ENCODE data around the gene MEG3.

The MEG3 gene

GRCh38 chr14:100893228-100893601, 67.3 kb downstream of the MEG3 start:
- Histone ChIP-seq H3K4me1 (ENCODE audit: insufficient read depth, low read length, poor library complexity, severe bottlenecking) (no peaks in the 10 kb centered on the region), H3F3A (ENCODE audit: low read depth) (no peaks in the 10 kb centered on the region), H3K9me2 (replicated peaks; ENCODE audit: low read depth, low read length) (no peaks in the 10 kb centered on the region), H3K4me2 (ENCODE audit: low read depth, low read length, poor library complexity, severe bottlenecking) (no peak overlapping the region), H4K20me1 (ENCODE audit: insufficient read depth, low read length, poor library complexity, severe bottlenecking) (no peaks in the 10 kb centered on the region), H3K79me2 (ENCODE audit: insufficient read depth, low read length) (no peaks in the 10 kb centered on the region), H2AFZ (ENCODE audit: low read length) (no peak overlapping the region), H3K9me3 (ENCODE audit: insufficient read depth, low read depth, low read length) (no peaks in the 10 kb centered on the region), H3K4me3 (ENCODE audit: low read length, poor library complexity, severe bottlenecking) (no peak overlapping the region), H3K9ac (ENCODE audit: low read depth, low read length, poor library complexity, severe bottlenecking) (no peak overlapping the region), H3K27me3 (ENCODE audit: insufficient read depth, low read length, poor library complexity, severe bottlenecking) (no peaks in the 10 kb centered on the region), H3K36me3 (ENCODE audit: insufficient read depth, low read length) (no peaks in the 10 kb centered on the region)
- TF ChIP-seq, protein P1, sequence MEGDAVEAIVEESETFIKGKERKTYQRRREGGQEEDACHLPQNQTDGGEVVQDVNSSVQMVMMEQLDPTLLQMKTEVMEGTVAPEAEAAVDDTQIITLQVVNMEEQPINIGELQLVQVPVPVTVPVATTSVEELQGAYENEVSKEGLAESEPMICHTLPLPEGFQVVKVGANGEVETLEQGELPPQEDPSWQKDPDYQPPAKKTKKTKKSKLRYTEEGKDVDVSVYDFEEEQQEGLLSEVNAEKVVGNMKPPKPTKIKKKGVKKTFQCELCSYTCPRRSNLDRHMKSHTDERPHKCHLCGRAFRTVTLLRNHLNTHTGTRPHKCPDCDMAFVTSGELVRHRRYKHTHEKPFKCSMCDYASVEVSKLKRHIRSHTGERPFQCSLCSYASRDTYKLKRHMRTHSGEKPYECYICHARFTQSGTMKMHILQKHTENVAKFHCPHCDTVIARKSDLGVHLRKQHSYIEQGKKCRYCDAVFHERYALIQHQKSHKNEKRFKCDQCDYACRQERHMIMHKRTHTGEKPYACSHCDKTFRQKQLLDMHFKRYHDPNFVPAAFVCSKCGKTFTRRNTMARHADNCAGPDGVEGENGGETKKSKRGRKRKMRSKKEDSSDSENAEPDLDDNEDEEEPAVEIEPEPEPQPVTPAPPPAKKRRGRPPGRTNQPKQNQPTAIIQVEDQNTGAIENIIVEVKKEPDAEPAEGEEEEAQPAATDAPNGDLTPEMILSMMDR (conservative IDR thresholded peaks at IDR 0.05; ENCODE audit: low read length): no peak
- TF ChIP-seq EZH2phosphoT487 (IDR thresholded peaks at IDR 0.05; ENCODE audit: borderline replicate concordance): no peak

DNA sequence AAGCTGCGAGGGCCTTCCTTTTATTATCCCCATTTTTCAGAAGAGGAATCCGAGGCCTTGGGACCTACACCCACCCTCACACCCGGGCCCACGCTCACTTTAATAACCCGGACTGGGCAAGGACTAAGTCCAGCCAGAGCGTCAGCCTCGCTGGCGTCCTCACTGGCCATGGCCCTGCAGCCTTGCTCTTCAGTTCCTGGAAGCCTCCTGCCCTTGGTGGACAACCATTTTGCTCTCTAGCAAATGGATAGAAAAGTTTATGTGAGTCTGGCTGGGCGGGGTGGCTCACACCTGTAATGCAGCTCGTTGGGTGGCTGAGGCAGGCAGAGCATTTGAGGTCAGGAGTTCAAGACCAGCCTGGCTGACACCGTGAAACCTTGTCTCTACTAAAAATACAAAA, 67.8 kb downstream of the MEG3 start:
- no peak overlapping the region for H2AFZ ChIP-seq (ENCODE audit: low read length)
- no peaks in the 10 kb centered on the region for H3K4me1 ChIP-seq (ENCODE audit: insufficient read depth, low read length, poor library complexity, severe bottlenecking)
- no peaks in the 10 kb centered on the region for H3K9me2 ChIP-seq (replicated peaks; ENCODE audit: low read depth, low read length)

GRCh38 chr14:100894416-100894815, 68.5 kb downstream of the MEG3 start:
- Histone ChIP-seq H3K36me3 (ENCODE audit: insufficient read depth, low read length) (no peaks in the 10 kb centered on the region), H3K27me3 (ENCODE audit: insufficient read depth, low read length, poor library complexity, severe bottlenecking) (no peaks in the 10 kb centered on the region), H3K4me1 (ENCODE audit: insufficient read depth, low read length, poor library complexity, severe bottlenecking) (no peaks in the 10 kb centered on the region), H4K20me1 (ENCODE audit: insufficient read depth, low read length, poor library complexity, severe bottlenecking) (no peaks in the 10 kb centered on the region), H3K4me2 (ENCODE audit: low read depth, low read length, poor library complexity, severe bottlenecking) (no peak overlapping the region), H3F3A (ENCODE audit: low read depth) (no peaks in the 10 kb centered on the region), H3K4me3 (ENCODE audit: low read length, poor library complexity, severe bottlenecking) (no peak overlapping the region), H3K79me2 (ENCODE audit: insufficient read depth, low read length) (no peaks in the 10 kb centered on the region), H2AFZ (ENCODE audit: low read length) (no peak overlapping the region), H3K9me3 (ENCODE audit: insufficient read depth, low read depth, low read length) (no peaks in the 10 kb centered on the region), H3K9me2 (replicated peaks; ENCODE audit: low read depth, low read length) (no peaks in the 10 kb centered on the region), H3K9ac (ENCODE audit: low read depth, low read length, poor library complexity, severe bottlenecking) (no peak overlapping the region)
- no peak for TF ChIP-seq EZH2phosphoT487 (IDR thresholded peaks at IDR 0.05; ENCODE audit: borderline replicate concordance)
- TF ChIP-seq, protein P1 (conservative IDR thresholded peaks at IDR 0.05; ENCODE audit: low read length): no peak

More for the DNA sequence above, 67.8 kb downstream of the MEG3 start:
- no peaks in the 10 kb centered on the region for H3F3A ChIP-seq (ENCODE audit: low read depth)
- H3K4me3 ChIP-seq (ENCODE audit: low read length, poor library complexity, severe bottlenecking): no peak overlapping the region
- H3K9ac ChIP-seq (ENCODE audit: low read depth, low read length, poor library complexity, severe bottlenecking): no peak overlapping the region
- H3K79me2 ChIP-seq (ENCODE audit: insufficient read depth, low read length): no peaks in the 10 kb centered on the region
- H3K27me3 ChIP-seq (ENCODE audit: insufficient read depth, low read length, poor library complexity, severe bottlenecking): no peaks in the 10 kb centered on the region
- no peaks in the 10 kb centered on the region for H3K36me3 ChIP-seq (ENCODE audit: insufficient read depth, low read length)
- H3K9me3 ChIP-seq (ENCODE audit: insufficient read depth, low read depth, low read length): no peaks in the 10 kb centered on the region
- TF ChIP-seq, protein P1 (conservative IDR thresholded peaks at IDR 0.05; ENCODE audit: low read length): no peak
- no peak for TF ChIP-seq EZH2phosphoT487 (IDR thresholded peaks at IDR 0.05; ENCODE audit: borderline replicate concordance)
- H4K20me1 ChIP-seq (ENCODE audit: insufficient read depth, low read length, poor library complexity, severe bottlenecking): no peaks in the 10 kb centered on the region
- no peak overlapping the region for H3K4me2 ChIP-seq (ENCODE audit: low read depth, low read length, poor library complexity, severe bottlenecking)

Measured in Loucy (cell line).